GM12878 (cell line): Measurements from ENCODE around the gene MRPL38. TPM values are rescaled to one million over a fixed set of nuclear protein-coding genes. Genes with fewer than 3 reads are reported as not detected.

ENCODE experiments used
- ATAC-seq: fragments of 200-7000 bp; cut with Tn5 transposase; 3 replicates; pipeline ENCODE4 v1.9.1; 2020; ENCODE audit warnings: mild to moderate bottlenecking, moderate library complexity
- BruUV-seq: library from RNA; stranded (reverse); fragments of 400-500 nt; replicated peaks from 2 replicates; lab custom pipeline; 2021; lab: Mats Ljungman, UMichigan
- CTCF ChIA-PET: fragments of 300-600 bp; sonication (Branson Sonifier 250); formaldehyde crosslinking; extraction: SDS; loops from one replicate; lab custom pipeline; 2021; ENCODE audit warnings: inconsistent platforms; lab: Yijun Ruan, JAX
- POLR2A ChIA-PET: fragments of 350-600 bp; formaldehyde crosslinking; extraction: SDS; loops from one replicate; lab custom pipeline; 2021; ENCODE audit warnings: inconsistent platforms; lab: Charles Lee
- RAD21 ChIA-PET: fragments of 300-600 bp; sonication (Branson Sonifier 250); formaldehyde crosslinking; loops from one replicate; lab custom pipeline; 2023; ENCODE audit warnings: antibody characterized with exemption; ENCODE audit not compliant: unreplicated experiment; lab: Charles Lee
- SMC1A ChIA-PET: fragments of 300-600 bp; sonication (Branson Sonifier 250); formaldehyde crosslinking; loops from one replicate; lab custom pipeline; 2023; ENCODE audit not compliant: unreplicated experiment, uncharacterized antibody; lab: Charles Lee
- DNase-seq: peaks from one replicate; pipeline ENCODE4 v3.0.0-alpha.2; 2011; ENCODE audit warnings: low read depth, low spot score
- FAIRE-seq: peaks from 3 replicates; lab custom pipeline; 2011; peaks lifted over from hg19 to GRCh38; lab: Jason Lieb, UNC
- H2AFZ ChIP-seq: 2 replicates; pipeline ENCODE4 v1.6.0; 2011; ENCODE audit warnings: low read depth, low read length, control low read depth; ENCODE audit not compliant: control insufficient read depth
- H3K27ac ChIP-seq: 2 replicates; pipeline ENCODE4 v1.5.1; 2011; ENCODE audit warnings: control low read depth; ENCODE audit not compliant: control insufficient read depth, insufficient read depth
- H3K27me3 ChIP-seq, 2 experiments: replicated peaks in 1 of 2; 2 replicates each; pipeline versions ENCODE4 v1.6.0 to v1.6.1; 2011; ENCODE audit warnings: low read length in 1 of 2; ENCODE audit not compliant: control insufficient read depth in 2 of 2, insufficient read depth in 2 of 2
- H3K36me3 ChIP-seq, 2 experiments: 2 replicates each; pipeline ENCODE4 v1.5.1; 2011; ENCODE audit warnings: low read length in 1 of 2; ENCODE audit not compliant: control insufficient read depth in 2 of 2, insufficient read depth in 2 of 2
- H3K4me1 ChIP-seq: 2 replicates; pipeline ENCODE4 v1.6.1; 2011; ENCODE audit warnings: mild to moderate bottlenecking, low read length, moderate library complexity, mixed read lengths; ENCODE audit not compliant: control insufficient read depth, insufficient read depth
- H3K4me2 ChIP-seq: 2 replicates; pipeline ENCODE4 v1.6.0; 2011; ENCODE audit warnings: control low read depth; ENCODE audit not compliant: control insufficient read depth, insufficient read depth
- H3K4me3 ChIP-seq: fragments of 200-600 bp; sonication (generic); 2 replicates; pipeline ENCODE4 v1.5.1; 2016
- H3K79me2 ChIP-seq: 2 replicates; pipeline ENCODE4 v1.6.0; 2011; ENCODE audit warnings: low read length; ENCODE audit not compliant: control insufficient read depth, insufficient read depth
- H3K9ac ChIP-seq: 2 replicates; pipeline ENCODE4 v1.8.0; 2011; ENCODE audit warnings: low read length, control low read depth, mixed read lengths; ENCODE audit not compliant: control insufficient read depth, insufficient read depth
- H3K9me3 ChIP-seq: replicated peaks from 3 replicates; pipeline ENCODE4 v1.5.1; 2011; ENCODE audit warnings: mild to moderate bottlenecking, low read length; ENCODE audit not compliant: control insufficient read depth, insufficient read depth
- H4K20me1 ChIP-seq: 2 replicates; pipeline ENCODE4 v1.6.0; 2011; ENCODE audit not compliant: control insufficient read depth, insufficient read depth
- CEBPB ChIP-seq, 2 experiments: fragments of 150-350 bp in 1 of 2; IDR thresholded peaks; 2 replicates each; pipeline ENCODE4 v1.6.1; 2012 to 2014; ENCODE audit warnings: low read depth in 2 of 2, low read length in 2 of 2, borderline replicate concordance in 1 of 2, inconsistent platforms in 1 of 2
- CHD2 ChIP-seq: IDR thresholded peaks from 2 replicates; pipeline ENCODE4 v1.6.1; 2011; ENCODE audit warnings: low read depth, low read length, improper control_type of control experiment, borderline replicate concordance
- DPF2 ChIP-seq: fragments of 450-650 bp; IDR thresholded peaks from 2 replicates; pipeline ENCODE4 v1.6.1; 2017; ENCODE audit warnings: mild to moderate bottlenecking
- GATAD2B ChIP-seq: fragments of 450-650 bp; conservative IDR thresholded peaks from 2 replicates; pipeline ENCODE4 v1.6.1; 2017; ENCODE audit warnings: low read depth, mild to moderate bottlenecking, moderate library complexity
- IKZF1 ChIP-seq: fragments of 450-650 bp; conservative IDR thresholded peaks from 2 replicates; pipeline ENCODE4 v1.6.1; 2017; ENCODE audit warnings: antibody characterized with exemption, mild to moderate bottlenecking
- LARP7 ChIP-seq: fragments of 450-650 bp; IDR thresholded peaks from 2 replicates; pipeline ENCODE4 v1.6.1; 2017; ENCODE audit warnings: mild to moderate bottlenecking
- NFYA ChIP-seq: IDR thresholded peaks from 2 replicates; pipeline ENCODE4 v1.6.1; 2011; ENCODE audit warnings: low read depth, mild to moderate bottlenecking, low read length, improper control_type of control experiment, borderline replicate concordance
- NR2F1 ChIP-seq: fragments of 450-650 bp; conservative IDR thresholded peaks from 2 replicates; pipeline ENCODE4 v1.6.1; 2017; ENCODE audit warnings: mild to moderate bottlenecking
- PAX8 ChIP-seq: fragments of 450-650 bp; IDR thresholded peaks from 2 replicates; pipeline ENCODE4 v1.6.1; 2017; ENCODE audit warnings: mild to moderate bottlenecking, moderate library complexity
- POLR2AphosphoS5 ChIP-seq: IDR thresholded peaks from 2 replicates; pipeline ENCODE4 v1.6.1; 2011; ENCODE audit warnings: mild to moderate bottlenecking, low read length, inconsistent platforms
- SRF ChIP-seq, 2 experiments: IDR thresholded peaks; 2 replicates each; pipeline ENCODE4 v1.6.1; 2011; ENCODE audit warnings: low read depth in 2 of 2, low read length in 2 of 2, mild to moderate bottlenecking in 1 of 2, moderate library complexity in 1 of 2
- ZNF217 ChIP-seq: fragments of 450-650 bp; IDR thresholded peaks from 2 replicates; pipeline ENCODE4 v1.6.1; 2017; ENCODE audit warnings: antibody characterized with exemption, mild to moderate bottlenecking
- ZNF687 ChIP-seq: fragments of 450-650 bp; IDR thresholded peaks from 2 replicates; pipeline ENCODE4 v1.6.1; 2017; ENCODE audit warnings: mild to moderate bottlenecking, moderate library complexity
- WGBS: methylation state at CpG from one replicate; pipeline ENCODE4 v1.1.6; 2016; ENCODE audit warnings: low lambda C conversion rate; ENCODE audit not compliant: insufficient replicate concordance, insufficient coverage; ENCODE audit errors: missing lambda C conversion rate; 5-methylcytosine and 5-hydroxymethylcytosine counted together
- in situ Hi-C: fragments of 300-500 bp; cut with MboI; formaldehyde crosslinking; loops from 9 replicates; pipeline ENCODE4 v1.14.3; 2018; ENCODE audit warnings: mixed read lengths
- intact Hi-C: fragments of 100-400 bp; cut with micrococcal nuclease; formaldehyde crosslinking; loops from one replicate; pipeline ENCODE4 v1.14.2; 2022; ENCODE audit not compliant: unreplicated experiment
- polyA plus RNA-seq, 11 experiments: library from polyadenylated mRNA; depleted of rRNA in 4 of 11; unstranded in 6 of 11; stranded (reverse) in 5 of 11; fragments of >200 nt; fragmentation: Nextera tagmentation in 4 of 11; fragmentation: Illumina TruSeq in 1 of 11; extraction: Ambion mirVana in 4 of 11; extraction: Trizol in 1 of 11; gene quantifications; 1 replicate in 1 of 11; 2 replicates in 10 of 11; pipeline versions ENCODE4 v1.2.1 to v1.2.3, GENCODE V29; 2011 to 2016; ENCODE audit warnings: inconsistent platforms in 2 of 11, missing spikeins in 2 of 11, low read depth in 1 of 11
- total RNA-seq, 4 experiments: library from RNA; depleted of rRNA in 3 of 4; stranded (reverse); fragments of >200 nt in 3 of 4; fragmentation: Illumina TruSeq in 1 of 4; extraction: Trizol in 1 of 4; gene quantifications; 2 replicates each; pipeline versions ENCODE4 v1.2.1 to v1.2.3, GENCODE V29; 2013 to 2021

The MRPL38 gene
- total and polyA plus RNA-seq, 10 of the 15 experiments (the other 5 are each of a cell fraction or from before 2014, with no cell fraction given) = 6.6 to 205 (median 53.1) TPM

- ChIA-PET SMC1A (interaction anchor here (0.8 to 1.9 kb wide), 6 partner anchors 13 to 125 kb away, joined by 3 to 5 read pairs (median 3); partner anchors contain the start of genes TRIM65 and WBP2), RAD21 (interaction anchor here (1.1 to 2.4 kb wide), 4 partner anchors 23 to 125 kb away, joined by 3 to 11 read pairs (median 4); partner anchors contain the start of gene WBP2), CTCF (interaction anchor here (0.6 to 7.9 kb wide), 9 partner anchors 17 to 125 kb away, joined by 3 to 81 read pairs (median 8); partner anchors contain the start of genes GALK1, TRIM65 and WBP2), POLR2A (interaction anchor here (0.7 to 3.7 kb wide), 6 partner anchors 14 to 224 kb away, joined by 3 to 27 read pairs (median 4); partner anchors contain the start of gene TRIM65)
- 8% methylated on average over 41 of the region's 87 CpGs for WGBS
- intact Hi-C loops = loop anchor here (2.0 kb wide), 1 partner anchor 18 kb away; the partner anchor contains the start of gene TRIM65
- H3K9ac ChIP-seq = peak within 1 kb of the TSS; percentile 24; the same call in 1 of the 2 replicates
- H2AFZ ChIP-seq = peak within 1 kb of the TSS; percentile 59
- no peaks in the 10 kb centered on the region for H3K79me2 ChIP-seq
- no peaks in the 10 kb centered on the region for H3K36me3 ChIP-seq
- ATAC-seq (peak; percentile 15), DNase-seq (no peak), FAIRE-seq (no peak)
- peak within 1 kb of the TSS; percentile 29; the same call in 1 of the 2 replicates for H3K4me3 ChIP-seq
- peaks cover 25% of the 10 kb centered on the region for H3K4me1 ChIP-seq
- peak within 1 kb of the TSS; percentile 92 for H3K4me2 ChIP-seq
- TF ChIP-seq SRF (IDR thresholded peaks at IDR 0.05; ENCODE audit: low read depth in 2 of 2, low read length in 2 of 2) (0 out of 4 replicates have a peak, but pooled peaks of 1 of the 2 experiments have one; percentile 8), CHD2 (no peak), NFYA (no peak), POLR2AphosphoS5 (no peak), ZNF687 (0 out of 2 replicates have a peak, but pooled peaks have one; percentile 7), LARP7 (peak; percentile 42; the same call in 1 of the 2 replicates), CEBPB (IDR thresholded peaks at IDR 0.05; ENCODE audit: borderline replicate concordance in 1 of 2, low read depth in 2 of 2, low read length in 2 of 2) (no peak), NR2F1 (0 out of 2 replicates have a peak, but pooled peaks have one; percentile 24), PAX8 (no peak), DPF2 (0 out of 2 replicates have a peak, but pooled peaks have one; percentile 57), GATAD2B (peak; percentile 22; the same call in 1 of the 2 replicates), IKZF1 (peak; percentile 93), ZNF217 (peak; percentile 40; the same call in 1 of the 2 replicates)
- H3K27me3 ChIP-seq = peaks cover 2% of the 10 kb centered on the region in 2 experiments
- H3K9me3 ChIP-seq = no peaks in the 10 kb centered on the region
- H3K27ac ChIP-seq = no peak within 1 kb of the TSS
- no TSS peak for BruUV-seq
- no peaks in the 10 kb centered on the region for H4K20me1 ChIP-seq
- in situ Hi-C loops = no loop called here
These were observed 26.3 kb downstream of the MRPL38 start, which contains the start of gene TRIM47 for GRCh38 chr17:75878174-75878998. TSS of gene TRIM47 (minus strand) at chr17:75878581. CDS start at chr17:75878548, 33 bp downstream.
